22Rv1 (cell line): Measurements from ENCODE around the gene KIR2DL4.
"Not testable (repeated sequence)": the region's sequence is repeated elsewhere in the genome, so short reads cannot be mapped to it uniquely, and the experiment has no call there.

ENCODE experiments used
- ZFX ChIP-seq: fragments of 450-650 bp; IDR thresholded peaks from 2 replicates; pipeline ENCODE4 v1.6.1; 2017; ENCODE audit warnings: antibody characterized with exemption, borderline replicate concordance
- TF ChIP-seq, protein P1 (sequence below): fragments of 450-650 bp; IDR thresholded peaks from 2 replicates; pipeline ENCODE4 v1.5.1; 2017; ENCODE audit warnings: mild to moderate bottlenecking

DNA sequence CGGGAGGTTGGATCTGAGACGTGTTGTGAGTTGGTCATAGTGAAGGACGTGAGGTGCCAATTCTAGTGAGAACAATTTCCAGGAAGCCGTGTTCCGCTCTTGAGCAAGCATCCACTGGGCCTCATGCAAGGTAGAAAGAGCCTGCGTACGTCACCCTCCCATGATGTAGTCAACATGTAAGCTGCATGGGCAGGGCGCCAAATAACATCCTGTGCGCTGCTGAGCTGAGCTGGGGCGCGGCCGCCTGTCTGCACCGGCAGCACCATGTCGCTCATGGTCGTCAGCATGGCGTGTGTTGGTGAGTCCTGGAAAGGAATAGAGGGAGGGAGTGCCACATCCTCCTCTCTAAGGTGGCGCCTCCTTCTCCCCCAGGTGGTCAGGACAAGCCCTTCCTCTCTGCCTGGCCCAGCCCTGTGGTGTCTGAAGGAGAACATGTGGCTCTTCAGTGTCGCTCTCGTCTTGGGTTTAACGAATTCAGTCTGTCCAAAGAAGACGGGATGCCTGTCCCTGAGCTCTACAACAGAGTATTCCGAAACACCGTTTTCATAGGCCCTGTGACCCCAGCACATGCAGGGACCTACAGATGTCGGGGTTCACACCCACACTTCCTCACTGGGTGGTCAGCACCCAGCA, 17.2 kb upstream of the KIR2DL4 start:
- TF ChIP-seq, protein P1, sequence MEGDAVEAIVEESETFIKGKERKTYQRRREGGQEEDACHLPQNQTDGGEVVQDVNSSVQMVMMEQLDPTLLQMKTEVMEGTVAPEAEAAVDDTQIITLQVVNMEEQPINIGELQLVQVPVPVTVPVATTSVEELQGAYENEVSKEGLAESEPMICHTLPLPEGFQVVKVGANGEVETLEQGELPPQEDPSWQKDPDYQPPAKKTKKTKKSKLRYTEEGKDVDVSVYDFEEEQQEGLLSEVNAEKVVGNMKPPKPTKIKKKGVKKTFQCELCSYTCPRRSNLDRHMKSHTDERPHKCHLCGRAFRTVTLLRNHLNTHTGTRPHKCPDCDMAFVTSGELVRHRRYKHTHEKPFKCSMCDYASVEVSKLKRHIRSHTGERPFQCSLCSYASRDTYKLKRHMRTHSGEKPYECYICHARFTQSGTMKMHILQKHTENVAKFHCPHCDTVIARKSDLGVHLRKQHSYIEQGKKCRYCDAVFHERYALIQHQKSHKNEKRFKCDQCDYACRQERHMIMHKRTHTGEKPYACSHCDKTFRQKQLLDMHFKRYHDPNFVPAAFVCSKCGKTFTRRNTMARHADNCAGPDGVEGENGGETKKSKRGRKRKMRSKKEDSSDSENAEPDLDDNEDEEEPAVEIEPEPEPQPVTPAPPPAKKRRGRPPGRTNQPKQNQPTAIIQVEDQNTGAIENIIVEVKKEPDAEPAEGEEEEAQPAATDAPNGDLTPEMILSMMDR, result not testable (repeated sequence)
- not testable (repeated sequence) for TF ChIP-seq ZFX
